Smooth muscle cell (in vitro differentiated cells): ENCODE data around the gene RBM47. TPM values are rescaled to one million over a fixed set of nuclear protein-coding genes. Genes with fewer than 3 reads are reported as not detected.

Experiments
- DNase-seq: peaks from one replicate; lab custom pipeline; 2025; ENCODE audit not compliant: unreplicated experiment; lab: John Stamatoyannopoulos, UW
- H2AFZ ChIP-seq: fragments of 200-600 bp; sonication (generic); 2 replicates; pipeline ENCODE4 v1.6.0; 2016; ENCODE audit warnings: antibody characterized with exemption, low read depth, mild to moderate bottlenecking
- H3F3A ChIP-seq: fragments of 200-600 bp; sonication (generic); 2 replicates; pipeline ENCODE4 v1.6.0; 2017; ENCODE audit warnings: antibody characterized with exemption, low read depth
- H3K27ac ChIP-seq: fragments of 200-600 bp; sonication (generic); 2 replicates; pipeline ENCODE4 v1.5.1; 2016; ENCODE audit warnings: low read depth, mild to moderate bottlenecking
- H3K27me3 ChIP-seq: fragments of 200-600 bp; sonication (generic); 2 replicates; pipeline ENCODE4 v1.6.1; 2016; ENCODE audit warnings: low read depth, mild to moderate bottlenecking
- H3K36me3 ChIP-seq: fragments of 200-600 bp; sonication (generic); 2 replicates; pipeline ENCODE4 v1.5.1; 2016; ENCODE audit warnings: low read depth
- H3K4me1 ChIP-seq: fragments of 200-600 bp; sonication (generic); 2 replicates; pipeline ENCODE4 v1.5.1; 2016; ENCODE audit warnings: low read depth
- H3K4me2 ChIP-seq: fragments of 200-600 bp; sonication (generic); 2 replicates; pipeline ENCODE4 v1.6.0; 2016; ENCODE audit warnings: mild to moderate bottlenecking
- H3K4me3 ChIP-seq: fragments of 200-600 bp; sonication (generic); 2 replicates; pipeline ENCODE4 v1.5.1; 2016; ENCODE audit warnings: mild to moderate bottlenecking
- H3K79me2 ChIP-seq: fragments of 200-600 bp; sonication (generic); 2 replicates; pipeline ENCODE4 v1.6.0; 2016; ENCODE audit warnings: low read depth, mild to moderate bottlenecking
- H3K9ac ChIP-seq: fragments of 200-600 bp; sonication (generic); 2 replicates; pipeline ENCODE4 v1.6.0; 2016; ENCODE audit warnings: low read depth
- H3K9me3 ChIP-seq: fragments of 200-600 bp; sonication (generic); replicated peaks from 2 replicates; pipeline ENCODE4 v1.5.1; 2016; ENCODE audit warnings: low read depth
- H4K20me1 ChIP-seq: fragments of 200-600 bp; sonication (generic); 2 replicates; pipeline ENCODE4 v1.6.0; 2016; ENCODE audit warnings: low read depth
- WGBS: methylation state at CpG from one replicate; pipeline ENCODE4 v1.1.7; 2016; ENCODE audit warnings: low lambda C conversion rate; 5-methylcytosine and 5-hydroxymethylcytosine counted together
- polyA plus RNA-seq: library from polyadenylated mRNA; unstranded; fragments of >200 nt; fragmentation: Nextera tagmentation; extraction: Ambion mirVana; gene quantifications from 2 replicates; pipeline ENCODE4 v1.2.1, GENCODE V29; 2016
- total RNA-seq: library from RNA; depleted of rRNA; stranded (reverse); fragments of >200 nt; gene quantifications from 2 replicates; pipeline ENCODE4 v1.2.3, GENCODE V29; 2014
- TF ChIP-seq, protein P1 (sequence below): fragments of 200-600 bp; sonication (generic); IDR thresholded peaks from 2 replicates; pipeline ENCODE4 v1.5.1; 2017; ENCODE audit warnings: borderline replicate concordance, mild to moderate bottlenecking, antibody characterized with exemption; ENCODE audit not compliant: insufficient read depth, poor library complexity, severe bottlenecking

Gene RBM47
- total and polyA plus RNA-seq, 2 experiments from 2014 or later = 3.4 to 5.5 TPM

DNA sequence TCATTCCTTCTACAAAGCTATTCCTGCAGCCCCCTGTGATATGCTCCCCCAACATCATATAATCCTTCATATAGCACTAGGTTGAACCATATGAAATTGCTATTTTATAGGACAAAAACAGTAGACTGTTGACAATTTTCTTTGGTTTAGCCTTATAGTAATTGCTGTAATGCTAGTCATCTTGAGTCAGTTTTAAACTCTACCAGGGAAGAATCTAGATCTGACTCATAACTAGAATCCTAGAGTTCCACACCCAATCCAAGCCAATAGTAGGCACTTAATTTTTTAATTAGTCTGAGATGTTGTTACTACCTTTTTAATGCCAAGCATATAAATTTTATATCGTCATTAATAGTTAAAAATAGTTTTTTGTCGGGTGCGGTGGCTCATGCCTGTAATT is 157.7 kb downstream of the RBM47 start:
- Histone ChIP-seq H3K36me3 (no peaks in the 10 kb centered on the region), H3K9me3 (no peaks in the 10 kb centered on the region), H3K27me3 (no peaks in the 10 kb centered on the region), H3K4me2 (no peak overlapping the region), H3F3A (no peaks in the 10 kb centered on the region), H4K20me1 (no peaks in the 10 kb centered on the region), H2AFZ (no peak overlapping the region), H3K9ac (no peak overlapping the region), H3K4me1 (no peaks in the 10 kb centered on the region), H3K79me2 (no peaks in the 10 kb centered on the region), H3K4me3 (no peak overlapping the region), H3K27ac (no peak overlapping the region)
- WGBS = 98% methylated on average over 3 of the region's 3 CpGs
- DNase-seq = no peak
- TF ChIP-seq, protein P1, sequence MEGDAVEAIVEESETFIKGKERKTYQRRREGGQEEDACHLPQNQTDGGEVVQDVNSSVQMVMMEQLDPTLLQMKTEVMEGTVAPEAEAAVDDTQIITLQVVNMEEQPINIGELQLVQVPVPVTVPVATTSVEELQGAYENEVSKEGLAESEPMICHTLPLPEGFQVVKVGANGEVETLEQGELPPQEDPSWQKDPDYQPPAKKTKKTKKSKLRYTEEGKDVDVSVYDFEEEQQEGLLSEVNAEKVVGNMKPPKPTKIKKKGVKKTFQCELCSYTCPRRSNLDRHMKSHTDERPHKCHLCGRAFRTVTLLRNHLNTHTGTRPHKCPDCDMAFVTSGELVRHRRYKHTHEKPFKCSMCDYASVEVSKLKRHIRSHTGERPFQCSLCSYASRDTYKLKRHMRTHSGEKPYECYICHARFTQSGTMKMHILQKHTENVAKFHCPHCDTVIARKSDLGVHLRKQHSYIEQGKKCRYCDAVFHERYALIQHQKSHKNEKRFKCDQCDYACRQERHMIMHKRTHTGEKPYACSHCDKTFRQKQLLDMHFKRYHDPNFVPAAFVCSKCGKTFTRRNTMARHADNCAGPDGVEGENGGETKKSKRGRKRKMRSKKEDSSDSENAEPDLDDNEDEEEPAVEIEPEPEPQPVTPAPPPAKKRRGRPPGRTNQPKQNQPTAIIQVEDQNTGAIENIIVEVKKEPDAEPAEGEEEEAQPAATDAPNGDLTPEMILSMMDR = no peak

DNA sequence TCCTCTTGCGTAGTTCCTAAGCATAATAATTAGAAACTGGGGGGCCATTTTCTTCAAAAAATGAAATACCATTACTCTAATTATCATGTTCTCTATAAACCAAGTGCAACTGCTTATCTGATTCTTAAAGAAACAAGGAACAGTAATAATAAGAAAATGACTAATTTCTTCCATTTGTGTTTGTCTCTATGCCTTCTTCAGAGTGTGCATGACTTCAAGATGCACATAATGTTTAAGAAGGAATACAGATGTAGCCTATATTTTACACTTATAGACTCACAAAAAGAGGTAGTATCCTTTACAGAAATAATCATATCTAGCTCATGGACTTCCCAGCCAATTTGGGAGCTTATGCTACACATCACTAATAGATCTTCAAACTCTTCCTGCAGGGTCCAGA is 162.9 kb downstream of the RBM47 start:
- WGBS = 100% methylated on average over 1 of the region's 1 CpG
- Histone ChIP-seq H3K9me3 (no peaks in the 10 kb centered on the region), H3K27me3 (no peaks in the 10 kb centered on the region), H3K4me2 (no peak overlapping the region), H3K4me3 (no peak overlapping the region), H4K20me1 (no peaks in the 10 kb centered on the region), H3K4me1 (no peaks in the 10 kb centered on the region), H3K79me2 (no peaks in the 10 kb centered on the region), H3F3A (no peaks in the 10 kb centered on the region), H2AFZ (no peak overlapping the region), H3K36me3 (no peaks in the 10 kb centered on the region), H3K9ac (no peak overlapping the region), H3K27ac (no peak overlapping the region)
- TF ChIP-seq, protein P1 = no peak
- no peak for DNase-seq

DNA sequence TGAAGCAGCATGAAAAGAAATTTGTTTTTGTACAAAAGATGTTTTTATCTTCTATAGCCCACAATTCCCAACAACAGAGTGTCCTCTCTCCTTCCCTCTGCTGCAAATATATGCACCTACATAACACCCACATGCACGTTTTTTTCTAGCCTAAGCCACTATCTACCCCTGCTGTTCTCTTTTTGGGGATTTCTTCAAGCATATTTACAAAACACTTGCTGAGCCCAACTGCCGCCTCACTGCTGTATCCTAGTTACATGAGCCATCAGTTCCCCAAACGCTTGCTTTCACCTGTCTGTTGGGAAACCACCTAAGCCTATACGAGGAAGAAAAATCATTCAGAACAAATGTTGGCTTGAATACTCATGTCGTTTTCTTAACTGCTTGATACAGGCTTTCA is 167.3 kb downstream of the RBM47 start:
- no peak overlapping the region for H3K9ac ChIP-seq
- H4K20me1 ChIP-seq = no peaks in the 10 kb centered on the region
- no peaks in the 10 kb centered on the region for H3K4me1 ChIP-seq
- H2AFZ ChIP-seq = no peak overlapping the region
- no peak overlapping the region for H3K4me2 ChIP-seq
- TF ChIP-seq, protein P1 = no peak
- no peak overlapping the region for H3K27ac ChIP-seq
- no peaks in the 10 kb centered on the region for H3K79me2 ChIP-seq
- H3F3A ChIP-seq = no peaks in the 10 kb centered on the region
- H3K9me3 ChIP-seq = no peaks in the 10 kb centered on the region
- WGBS = 83% methylated on average over 5 of the region's 5 CpGs
- no peaks in the 10 kb centered on the region for H3K36me3 ChIP-seq
- no peak overlapping the region for H3K4me3 ChIP-seq
- no peak for DNase-seq
- no peaks in the 10 kb centered on the region for H3K27me3 ChIP-seq

GRCh38 chr4:40461879-40462278 is 167.8 kb downstream of the RBM47 start:
- Histone ChIP-seq H3K79me2 (no peaks in the 10 kb centered on the region), H2AFZ (no peak overlapping the region), H3K27me3 (no peaks in the 10 kb centered on the region), H3F3A (no peaks in the 10 kb centered on the region), H3K4me2 (no peak overlapping the region), H3K36me3 (no peaks in the 10 kb centered on the region), H3K9me3 (no peaks in the 10 kb centered on the region), H3K4me3 (no peak overlapping the region), H4K20me1 (no peaks in the 10 kb centered on the region), H3K9ac (no peak overlapping the region), H3K4me1 (no peaks in the 10 kb centered on the region), H3K27ac (no peak overlapping the region)
- no peak for DNase-seq
- TF ChIP-seq, protein P1 = no peak
- WGBS = 96% methylated on average over 7 of the region's 7 CpGs
